Measurements from ENCODE around the gene NKIRAS2. TPM values are rescaled to one million over a fixed set of nuclear protein-coding genes. Genes with fewer than 3 reads are reported as not detected.

The NKIRAS2 gene
- total and polyA plus RNA-seq, 2 experiments from 2014 or later, result 31.3 to 52.9 TPM

- TF ChIP-seq ZNF462 (CRISPR knock-in tag; IDR thresholded peaks at IDR 0.05) (no peak), ZNF331 (CRISPR knock-in tag; IDR thresholded peaks at IDR 0.05; ENCODE audit: low read depth) (no peak), JUNB (IDR thresholded peaks at IDR 0.05; ENCODE audit: unreplicated experiment) (no peak), REST (IDR thresholded peaks at IDR 0.05; ENCODE audit: unreplicated experiment) (no peak), POLR2AphosphoS5 (IDR thresholded peaks at IDR 0.05; ENCODE audit: low read depth) (no peak)
These were observed 18.5 kb downstream of the NKIRAS2 start (continued) for GRCh38 chr17:42038221-42038973.

All from GM23338 (cell line).